Airway epithelial cell (primary cell): ENCODE measurements around the gene PTCRA. TPM values are rescaled to one million over a fixed set of nuclear protein-coding genes. Genes with fewer than 3 reads are reported as not detected.

ENCODE experiments used
- total RNA-seq: library from RNA; depleted of rRNA; stranded (reverse); fragments of >200 nt; gene quantifications from 2 replicates; pipeline ENCODE4 v1.2.3, GENCODE V29; 2015

The PTCRA gene, protein sequence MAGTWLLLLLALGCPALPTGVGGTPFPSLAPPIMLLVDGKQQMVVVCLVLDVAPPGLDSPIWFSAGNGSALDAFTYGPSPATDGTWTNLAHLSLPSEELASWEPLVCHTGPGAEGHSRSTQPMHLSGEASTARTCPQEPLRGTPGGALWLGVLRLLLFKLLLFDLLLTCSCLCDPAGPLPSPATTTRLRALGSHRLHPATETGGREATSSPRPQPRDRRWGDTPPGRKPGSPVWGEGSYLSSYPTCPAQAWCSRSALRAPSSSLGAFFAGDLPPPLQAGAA
- total RNA-seq = not detected in 2 replicates

DNA sequence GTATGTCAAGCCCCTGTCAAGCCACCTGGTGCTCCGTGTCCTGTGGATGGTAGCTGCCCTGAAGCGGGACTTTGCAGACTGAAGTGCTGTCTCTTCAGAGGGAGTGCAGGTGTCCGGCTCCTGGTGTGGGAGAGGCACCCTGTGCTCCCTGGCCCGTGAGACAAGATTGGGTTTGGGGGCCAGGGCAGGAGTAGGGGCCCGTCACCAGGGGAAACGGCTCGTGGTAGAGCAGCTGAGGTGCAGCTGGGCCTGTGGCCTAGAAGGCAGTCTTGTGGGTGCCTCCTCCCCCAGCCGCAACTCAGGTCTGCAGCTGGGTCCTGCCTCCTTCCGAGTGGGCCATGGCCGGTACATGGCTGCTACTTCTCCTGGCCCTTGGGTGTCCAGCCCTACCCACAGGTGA lies at the start of gene PTCRA:
PTCRA (plus strand) TSS at position 322 of the 400 bp plus-strand sequence; CDS start at position 339, 17 bp downstream.

DNA sequence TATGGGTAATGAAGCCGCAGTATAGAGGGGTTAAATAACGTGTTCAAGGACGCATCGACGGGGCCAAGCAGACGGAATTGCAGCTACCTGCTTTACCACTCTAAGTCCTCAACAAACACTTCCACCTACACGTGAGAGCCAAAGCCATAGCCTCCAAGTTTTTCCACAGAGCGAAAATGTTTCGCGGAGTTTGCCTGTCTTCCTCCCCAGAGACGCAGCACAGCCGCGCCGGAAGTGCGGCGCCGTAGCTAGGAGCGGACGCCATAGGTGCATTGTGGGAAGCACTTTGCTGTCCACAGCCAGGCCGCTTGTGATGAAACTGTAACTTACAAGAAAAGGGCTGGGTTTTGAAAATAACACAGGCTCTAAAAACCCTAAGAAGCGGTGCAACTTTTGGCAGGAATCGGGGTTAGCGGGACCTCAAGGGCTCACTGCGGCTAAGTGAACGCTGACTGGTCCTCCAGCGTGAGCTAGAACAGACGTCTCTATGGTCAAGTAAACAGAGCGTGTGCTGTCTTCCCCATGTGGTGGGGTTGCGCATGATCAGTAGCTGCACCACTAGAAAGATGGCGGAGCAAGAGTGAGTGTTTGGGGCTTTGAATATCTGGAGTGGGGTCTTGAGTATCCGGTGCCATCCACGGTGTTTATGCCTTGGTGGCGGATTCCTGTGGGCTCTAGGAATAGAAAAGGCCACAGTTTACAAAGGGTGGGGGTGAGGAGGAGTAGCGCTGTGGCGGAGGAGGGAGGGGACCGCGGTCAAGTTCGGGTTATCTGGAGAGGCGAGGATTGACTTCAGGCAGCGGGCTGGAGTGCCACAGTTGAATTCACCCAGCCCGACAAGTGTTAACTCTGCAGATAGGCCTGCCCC lies 36.2 kb upstream of the PTCRA start, which contains the start of gene RPL7L1:
RPL7L1 (plus strand) TSS at position 245 of the 868 bp plus-strand sequence; CDS start at position 540, 295 bp downstream.

DNA sequence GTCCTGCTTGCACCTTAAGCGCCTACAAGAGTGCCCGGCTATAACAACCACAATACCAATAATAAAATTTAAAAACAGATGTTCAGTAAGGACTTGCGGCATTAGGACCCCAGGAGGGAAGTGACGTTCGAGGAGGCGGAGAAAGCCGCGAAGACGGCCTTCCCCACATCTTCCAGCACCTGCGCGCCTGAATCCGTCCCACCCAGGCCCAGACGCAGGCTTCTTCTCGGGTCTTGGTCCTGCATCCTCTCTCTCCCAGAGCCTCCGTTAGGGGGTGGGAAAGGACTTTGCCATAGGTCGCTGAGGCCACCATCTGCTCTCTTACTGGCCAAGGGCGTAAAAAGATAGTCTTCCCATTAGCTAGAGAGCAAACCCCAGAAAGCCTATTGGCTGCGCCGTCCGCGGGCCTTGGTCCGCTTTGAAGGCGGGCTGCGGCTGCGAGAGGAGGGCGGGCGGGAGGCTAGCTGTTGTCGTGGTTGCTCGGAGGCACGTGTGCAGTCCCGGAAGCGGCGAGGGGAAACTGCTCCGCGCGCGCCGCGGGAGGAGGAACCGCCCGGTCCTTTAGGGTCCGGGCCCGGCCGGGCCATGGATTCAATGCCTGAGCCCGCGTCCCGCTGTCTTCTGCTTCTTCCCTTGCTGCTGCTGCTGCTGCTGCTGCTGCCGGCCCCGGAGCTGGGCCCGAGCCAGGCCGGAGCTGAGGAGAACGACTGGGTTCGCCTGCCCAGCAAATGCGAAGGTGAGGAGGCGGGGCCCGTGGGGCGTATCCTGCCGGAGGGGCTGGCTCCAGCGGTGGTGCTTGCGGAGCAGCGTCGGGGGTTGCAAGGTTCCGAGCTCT lies 13.3 kb downstream of the PTCRA start, which contains the start of gene CNPY3:
CNPY3 (plus strand) TSS at position 495 of the 835 bp plus-strand sequence; CDS start at position 586, 91 bp downstream.

DNA sequence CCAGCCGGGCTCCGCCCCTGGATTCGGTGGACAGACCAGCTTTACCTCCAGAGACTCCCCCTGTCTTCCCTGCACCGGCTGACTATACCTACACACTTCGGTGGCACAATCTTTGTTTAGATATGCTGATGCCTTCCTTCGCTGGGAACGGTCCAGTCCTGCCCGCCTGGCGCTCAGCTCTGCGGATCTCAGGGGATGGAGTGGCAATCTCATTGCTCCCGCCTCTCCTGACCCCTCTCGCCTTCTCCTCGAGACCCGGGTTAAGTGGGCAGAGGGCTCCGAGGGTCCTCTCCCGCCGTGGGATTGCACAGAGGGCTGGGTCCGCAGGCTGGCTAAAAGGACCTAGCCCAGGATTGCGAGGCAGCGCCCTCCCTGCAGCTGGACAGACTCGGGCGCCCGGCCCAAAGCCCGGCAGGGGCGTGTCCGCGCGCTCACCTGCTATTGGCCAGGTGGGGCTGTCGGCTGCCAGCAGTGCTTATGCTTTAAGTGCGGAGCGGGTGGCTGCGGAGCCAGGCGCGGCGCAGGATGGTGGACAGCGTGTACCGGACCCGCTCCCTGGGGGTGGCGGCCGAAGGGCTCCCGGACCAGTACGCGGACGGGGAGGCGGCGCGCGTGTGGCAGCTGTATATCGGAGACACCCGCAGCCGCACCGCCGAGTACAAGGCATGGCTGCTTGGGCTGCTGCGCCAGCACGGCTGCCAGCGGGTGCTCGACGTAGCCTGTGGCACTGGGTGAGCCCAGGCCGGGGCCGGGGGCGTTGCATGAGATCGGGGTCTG lies 44.6 kb downstream of the PTCRA start, which contains the start of gene GNMT:
GNMT (plus strand) TSS at position 512 of the 777 bp plus-strand sequence; CDS start at position 526, 14 bp downstream.

Other genes with a start within 250 kb of the PTCRA start
- 0.14 TPM in 2 replicates for gene PRPH2, start 193.5 kb upstream of the PTCRA start, total RNA-seq
- 32.2 and 36.6 TPM in 2 replicates for gene TBCC, start 169.9 kb upstream of the PTCRA start, total RNA-seq
- gene BICRAL, start 134.0 kb upstream of the PTCRA start, total RNA-seq = 2.0 and 2.6 TPM in 2 replicates
- 107 and 128 TPM in 2 replicates for gene RPL7L1, start 36.4 kb upstream of the PTCRA start, total RNA-seq
- gene CNPY3, start 13.4 kb downstream of the PTCRA start, total RNA-seq = 29.5 and 32.7 TPM in 2 replicates
- not detected in 2 replicates for gene GNMT, start 44.7 kb downstream of the PTCRA start, total RNA-seq
- gene PEX6, start 63.1 kb downstream of the PTCRA start, total RNA-seq = 26.6 and 28.3 TPM in 2 replicates
- gene PPP2R5D, start 68.5 kb downstream of the PTCRA start, total RNA-seq = 60.5 and 80.8 TPM in 2 replicates
- 83.5 and 84.1 TPM in 2 replicates for gene MEA1, start 97.9 kb downstream of the PTCRA start, total RNA-seq
- gene KLHDC3, start 98.2 kb downstream of the PTCRA start, total RNA-seq = 64.0 and 68.7 TPM in 2 replicates
- gene RRP36, start 105.6 kb downstream of the PTCRA start, total RNA-seq = 80.3 and 94.5 TPM in 2 replicates
- 14.5 and 15.2 TPM in 2 replicates for gene CUL7, start 137.8 kb downstream of the PTCRA start, total RNA-seq
- 32.4 and 33.4 TPM in 2 replicates for gene MRPL2, start 143.4 kb downstream of the PTCRA start, total RNA-seq
- gene KLC4, start 143.6 kb downstream of the PTCRA start, total RNA-seq = 10.3 and 11.7 TPM in 2 replicates
- gene PTK7, start 160.3 kb downstream of the PTCRA start, total RNA-seq = 84.4 and 112 TPM in 2 replicates